Peyer's patch (tissue), 4 donors: ENCODE measurements around the gene GYPC.

Experiments
- POLR2A ChIP-seq, 2 donors: fragments of 450-650 bp; IDR thresholded peaks; one replicate each; pipeline ENCODE4 v1.5.1; 2017; ENCODE audit warnings: antibody characterized with exemption in 2 of 2, mild to moderate bottlenecking in 2 of 2, moderate library complexity in 2 of 2
- TF ChIP-seq, protein P1 (sequence below), 6 experiments: fragments of 450-650 bp in 4 of 6; fragments of 200-600 bp in 2 of 6; sonication (generic) in 1 of 6; IDR thresholded peaks; one replicate each; pipeline ENCODE4 v1.5.1; 2017 to 2019; ENCODE audit warnings: antibody characterized with exemption in 6 of 6, mild to moderate bottlenecking in 3 of 6, moderate library complexity in 1 of 6

DNA sequence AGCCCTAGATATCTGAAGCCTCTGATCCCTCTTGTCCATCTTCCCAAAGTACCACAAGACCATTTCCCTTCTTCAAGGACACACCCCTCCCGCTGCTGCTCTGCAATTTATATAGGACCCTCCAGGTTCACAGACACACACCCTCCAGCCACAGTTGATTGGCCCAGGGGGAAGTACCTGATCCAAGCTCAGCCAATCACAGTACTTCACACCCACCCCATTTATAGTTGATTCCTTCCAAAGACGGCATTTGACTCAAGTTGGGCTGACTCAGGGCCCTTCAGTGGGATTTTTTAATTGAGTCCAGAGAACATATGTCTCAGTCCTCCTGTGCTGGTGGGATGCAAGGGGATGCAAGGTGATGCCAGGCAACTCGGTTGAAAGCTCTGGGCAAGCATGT lies 59.2 kb downstream of the GYPC start:
- TF ChIP-seq, protein P1, sequence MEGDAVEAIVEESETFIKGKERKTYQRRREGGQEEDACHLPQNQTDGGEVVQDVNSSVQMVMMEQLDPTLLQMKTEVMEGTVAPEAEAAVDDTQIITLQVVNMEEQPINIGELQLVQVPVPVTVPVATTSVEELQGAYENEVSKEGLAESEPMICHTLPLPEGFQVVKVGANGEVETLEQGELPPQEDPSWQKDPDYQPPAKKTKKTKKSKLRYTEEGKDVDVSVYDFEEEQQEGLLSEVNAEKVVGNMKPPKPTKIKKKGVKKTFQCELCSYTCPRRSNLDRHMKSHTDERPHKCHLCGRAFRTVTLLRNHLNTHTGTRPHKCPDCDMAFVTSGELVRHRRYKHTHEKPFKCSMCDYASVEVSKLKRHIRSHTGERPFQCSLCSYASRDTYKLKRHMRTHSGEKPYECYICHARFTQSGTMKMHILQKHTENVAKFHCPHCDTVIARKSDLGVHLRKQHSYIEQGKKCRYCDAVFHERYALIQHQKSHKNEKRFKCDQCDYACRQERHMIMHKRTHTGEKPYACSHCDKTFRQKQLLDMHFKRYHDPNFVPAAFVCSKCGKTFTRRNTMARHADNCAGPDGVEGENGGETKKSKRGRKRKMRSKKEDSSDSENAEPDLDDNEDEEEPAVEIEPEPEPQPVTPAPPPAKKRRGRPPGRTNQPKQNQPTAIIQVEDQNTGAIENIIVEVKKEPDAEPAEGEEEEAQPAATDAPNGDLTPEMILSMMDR (IDR thresholded peaks at IDR 0.05) = no peak
- TF ChIP-seq POLR2A (IDR thresholded peaks at IDR 0.05) = no peak
